ENCODE results near the gene ERLEC1.
"Not testable (repeated sequence)": the region's sequence is repeated elsewhere in the genome, so short reads cannot be mapped to it uniquely, and the experiment has no call there.

ERLEC1 gene

DNA sequence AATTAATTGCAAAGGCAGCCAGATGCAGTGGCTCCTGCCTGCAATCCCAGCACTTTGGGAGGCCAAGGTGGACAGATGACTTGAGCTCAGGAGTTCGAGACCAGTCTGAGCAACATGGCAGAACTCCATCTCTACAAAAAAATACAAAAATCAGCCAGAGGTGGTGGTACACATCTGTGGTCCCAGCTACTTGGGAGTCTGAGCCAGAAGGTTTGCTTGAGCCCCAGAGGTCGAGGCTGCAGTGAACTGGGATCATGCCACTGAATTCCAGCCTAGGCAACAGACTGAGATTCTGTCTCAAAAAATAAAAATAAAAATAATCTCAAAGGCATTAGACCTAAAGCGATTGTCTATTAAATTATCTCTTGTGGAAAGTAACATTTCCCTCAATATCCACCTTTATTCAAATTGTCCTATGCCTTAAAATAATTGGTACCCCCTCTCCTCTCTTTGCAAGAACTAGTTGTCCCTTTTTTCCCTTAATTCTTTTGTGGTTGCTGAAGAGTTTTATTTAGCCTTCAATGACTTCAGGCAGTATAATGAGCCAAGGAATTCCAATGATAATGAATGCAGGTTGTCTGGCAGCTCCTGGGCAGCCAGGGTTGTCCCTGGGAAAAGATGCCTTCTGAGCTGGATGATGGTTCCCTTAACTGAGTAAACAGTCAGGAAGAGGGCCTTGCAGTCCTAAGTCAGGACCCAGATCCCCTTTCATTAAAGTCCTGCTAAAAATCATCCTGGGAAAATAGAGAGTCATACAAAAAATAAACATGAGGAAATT, 40.7 kb downstream of the ERLEC1 start:
- no peak overlapping the region for H3K4me3 ChIP-seq (ENCODE audit: low read depth, low read length)
- TF ChIP-seq MYC (IDR thresholded peaks at IDR 0.05; ENCODE audit: low read depth, low read length) (no peak), POLR2A (IDR thresholded peaks at IDR 0.05; ENCODE audit: extremely low read depth, insufficient read length) (no peak), CTCF (IDR thresholded peaks at IDR 0.05; ENCODE audit: low read depth, low read length) (no peak), MAX (IDR thresholded peaks at IDR 0.05; ENCODE audit: low read depth, low read length) (no peak)
- DNase-seq (ENCODE audit: low read depth) = no peak

DNA sequence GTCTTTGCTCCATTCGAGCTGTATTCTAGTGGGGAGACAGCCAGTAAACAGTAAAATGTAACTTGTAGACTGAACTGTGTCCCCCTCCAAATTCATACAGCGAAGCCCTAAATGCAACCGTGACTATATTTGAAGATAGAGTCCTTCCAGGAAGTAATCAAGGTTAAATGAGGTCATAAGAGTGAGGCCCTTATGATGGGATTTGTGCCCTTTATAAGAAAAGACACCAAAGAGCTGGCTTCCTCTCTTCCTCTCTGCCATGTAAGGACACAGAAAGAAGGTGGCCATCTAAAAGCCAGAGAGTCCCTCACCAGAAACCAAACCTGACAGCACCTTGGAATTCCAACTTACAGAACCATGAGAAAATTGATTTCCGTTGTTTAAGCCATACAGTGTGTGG, 41.5 kb downstream of the ERLEC1 start:
- no peak for TF ChIP-seq MYC (IDR thresholded peaks at IDR 0.05; ENCODE audit: low read depth, low read length)
- no peak for TF ChIP-seq POLR2A (IDR thresholded peaks at IDR 0.05; ENCODE audit: extremely low read depth, insufficient read length)
- no peak for TF ChIP-seq CTCF (IDR thresholded peaks at IDR 0.05; ENCODE audit: low read depth, low read length)
- TF ChIP-seq MAX (IDR thresholded peaks at IDR 0.05; ENCODE audit: low read depth, low read length) = no peak
- H3K4me3 ChIP-seq (ENCODE audit: low read depth, low read length) = no peak overlapping the region
- DNase-seq (ENCODE audit: low read depth) = no peak

DNA sequence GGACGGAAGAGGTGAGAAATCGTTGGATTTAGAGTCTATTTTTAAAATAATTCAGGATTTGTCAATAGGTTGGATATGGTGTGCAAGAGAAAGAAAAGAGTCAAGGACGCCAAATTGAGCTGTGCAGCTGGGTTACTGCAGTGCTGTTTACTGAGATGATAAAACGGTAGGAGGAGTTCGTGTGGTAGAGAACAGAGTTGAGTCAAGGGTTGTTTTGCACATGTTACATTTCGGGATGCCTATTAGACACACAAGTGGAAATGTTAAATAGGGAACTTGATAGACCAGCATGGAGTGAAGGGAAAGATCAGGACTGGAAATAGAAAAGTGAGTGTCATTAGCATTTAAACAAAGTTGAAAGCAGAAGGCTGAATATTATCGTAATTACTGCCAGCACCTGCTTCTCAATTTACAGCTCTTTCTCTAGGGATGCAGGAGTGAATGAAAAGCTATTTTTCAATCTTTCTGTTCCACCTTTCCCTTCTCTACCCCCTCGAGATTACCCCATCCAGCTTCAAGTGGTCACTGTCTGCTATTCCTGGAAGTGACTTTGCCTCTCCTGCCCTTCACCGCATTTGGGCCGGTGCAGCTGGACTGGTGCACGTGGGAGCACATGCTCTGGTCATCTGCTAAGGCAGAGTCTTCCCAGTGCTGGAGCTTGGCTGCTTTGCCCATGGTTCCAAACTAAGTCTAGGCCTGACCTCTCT, 42.6 kb downstream of the ERLEC1 start:
- DNase-seq (ENCODE audit: low read depth) = no peak

GRCh38 chr2:53829980-53830290, 43.1 kb downstream of the ERLEC1 start:
- not testable (repeated sequence) for DNase-seq (ENCODE audit: low read depth); H3K4me3 ChIP-seq (ENCODE audit: low read depth, low read length)

More for the DNA sequence above, 42.6 kb downstream of the ERLEC1 start:
- H3K4me3 ChIP-seq (ENCODE audit: low read depth, low read length) = no peak overlapping the region
- TF ChIP-seq MYC (IDR thresholded peaks at IDR 0.05; ENCODE audit: low read depth, low read length) = no peak
- no peak for TF ChIP-seq MAX (IDR thresholded peaks at IDR 0.05; ENCODE audit: low read depth, low read length)
- TF ChIP-seq CTCF (IDR thresholded peaks at IDR 0.05; ENCODE audit: low read depth, low read length) = no peak
- no peak for TF ChIP-seq POLR2A (IDR thresholded peaks at IDR 0.05; ENCODE audit: extremely low read depth, insufficient read length)

- no peak overlapping the region for H3K4me3 ChIP-seq (ENCODE audit: low read depth, low read length)
- TF ChIP-seq POLR2A (IDR thresholded peaks at IDR 0.05; ENCODE audit: extremely low read depth, insufficient read length) (no peak), MAX (IDR thresholded peaks at IDR 0.05; ENCODE audit: low read depth, low read length) (no peak), MYC (IDR thresholded peaks at IDR 0.05; ENCODE audit: low read depth, low read length) (no peak), CTCF (IDR thresholded peaks at IDR 0.05; ENCODE audit: low read depth, low read length) (no peak)
- DNase-seq (ENCODE audit: low read depth) = no peak
Measured at GRCh38 chr2:53840580-53840979, 53.7 kb downstream of the ERLEC1 start.

DNA sequence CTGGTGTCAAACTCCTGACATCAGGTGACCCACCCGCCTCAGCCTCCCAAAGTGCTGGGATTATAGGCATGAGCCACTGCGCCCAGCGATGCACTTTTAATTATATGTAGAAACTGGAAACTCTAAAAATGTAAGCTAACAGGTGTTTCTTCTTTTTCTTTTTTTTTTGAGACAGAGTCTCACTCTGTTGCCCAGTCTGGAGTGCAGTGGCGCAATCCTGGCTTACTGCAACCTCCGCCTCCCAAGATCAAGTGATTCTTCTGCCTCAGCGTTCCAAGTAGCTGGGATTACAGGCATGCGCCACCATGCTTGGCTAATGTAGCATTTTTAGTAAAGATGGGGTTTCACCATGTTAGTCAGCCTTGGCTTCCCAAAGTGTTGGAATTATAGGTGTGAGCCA, 54.8 kb downstream of the ERLEC1 start:
- not testable (repeated sequence) for DNase-seq (ENCODE audit: low read depth)

DNA sequence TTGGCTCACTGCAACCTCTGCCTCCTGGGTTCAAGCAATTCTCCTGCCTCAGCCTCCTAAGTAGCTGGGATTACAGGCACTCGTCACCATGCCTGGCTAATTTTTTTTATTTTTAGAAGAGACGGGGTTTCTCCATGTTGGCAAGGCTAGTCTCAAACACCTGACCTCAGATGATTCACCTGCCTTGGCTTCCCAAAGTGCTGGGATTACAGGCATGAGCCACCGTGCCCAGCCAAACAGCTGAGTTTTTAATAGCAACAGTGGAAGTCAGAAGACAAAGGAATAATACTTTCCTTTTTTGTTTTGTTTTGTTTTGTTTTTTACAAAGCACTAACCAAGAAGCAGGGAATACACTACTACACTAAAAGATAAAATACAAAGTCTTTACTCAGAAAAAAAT, 56.0 kb downstream of the ERLEC1 start:
- DNase-seq (ENCODE audit: low read depth) = no peak
- TF ChIP-seq MYC (IDR thresholded peaks at IDR 0.05; ENCODE audit: low read depth, low read length) (no peak), MAX (IDR thresholded peaks at IDR 0.05; ENCODE audit: low read depth, low read length) (no peak), POLR2A (IDR thresholded peaks at IDR 0.05; ENCODE audit: extremely low read depth, insufficient read length) (no peak), CTCF (IDR thresholded peaks at IDR 0.05; ENCODE audit: low read depth, low read length) (no peak)
- no peak overlapping the region for H3K4me3 ChIP-seq (ENCODE audit: low read depth, low read length)

More for the DNA sequence above, 54.8 kb downstream of the ERLEC1 start:
- not testable (repeated sequence) for H3K4me3 ChIP-seq (ENCODE audit: low read depth, low read length)

Data from NB4 (cell line).